ENCODE data around the gene SUMF1.
"Not testable (repeated sequence)": the region's sequence is repeated elsewhere in the genome, so short reads cannot be mapped to it uniquely, and the experiment has no call there.

Gene SUMF1

DNA sequence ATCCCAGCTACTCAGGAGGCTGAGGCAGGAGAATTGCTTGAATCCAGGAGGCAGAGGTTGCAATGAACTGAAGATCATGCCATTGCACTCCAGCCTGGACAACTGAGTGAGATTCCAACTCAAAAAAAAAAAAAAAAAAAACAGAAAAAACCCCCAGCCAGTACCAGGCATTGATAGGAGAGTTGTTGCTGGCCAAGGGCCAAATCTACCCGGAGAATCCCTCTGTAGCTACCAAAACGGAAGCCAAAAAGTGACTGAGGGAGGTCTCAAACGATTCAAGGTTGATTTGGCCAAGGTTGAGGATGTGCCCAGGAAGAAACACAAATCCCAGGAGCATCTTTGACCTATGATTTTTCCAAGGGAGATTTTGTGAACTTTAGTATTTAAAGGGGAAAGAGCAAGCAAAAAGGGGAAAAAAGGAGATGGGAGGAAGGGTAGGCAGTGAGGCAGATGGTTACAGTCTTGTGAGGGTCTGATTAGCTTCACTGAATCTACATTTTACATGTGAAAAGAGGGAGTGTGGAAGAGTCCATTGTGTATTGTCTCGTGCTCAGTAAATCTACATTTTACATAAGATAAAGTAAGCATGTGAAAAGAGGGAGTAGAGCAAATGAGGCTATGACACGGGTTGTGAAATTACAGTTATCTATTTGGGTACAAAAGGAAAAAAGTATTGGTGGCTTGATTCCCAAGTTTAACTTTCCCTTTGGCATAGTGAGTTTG is 131.1 kb downstream of the SUMF1 start:
- Histone ChIP-seq H3K27me3 (no peaks in the 10 kb centered on the region), H3K4me1 (peaks cover 0 to 24% (median 15%) of the 10 kb centered on the region in 4 donors), H3K36me3 (no peaks in the 10 kb centered on the region), H3K9me3 (no peaks in the 10 kb centered on the region), H3K27ac (peak overlapping the region in 1 of 2 donors; percentile 33), H3K4me3 (no peak overlapping the region)
- intact Hi-C loops (cut with DNase I; ENCODE audit: low total_unique reads) = no loop called here
- no peak for DNase-seq
- TF ChIP-seq, protein P1, sequence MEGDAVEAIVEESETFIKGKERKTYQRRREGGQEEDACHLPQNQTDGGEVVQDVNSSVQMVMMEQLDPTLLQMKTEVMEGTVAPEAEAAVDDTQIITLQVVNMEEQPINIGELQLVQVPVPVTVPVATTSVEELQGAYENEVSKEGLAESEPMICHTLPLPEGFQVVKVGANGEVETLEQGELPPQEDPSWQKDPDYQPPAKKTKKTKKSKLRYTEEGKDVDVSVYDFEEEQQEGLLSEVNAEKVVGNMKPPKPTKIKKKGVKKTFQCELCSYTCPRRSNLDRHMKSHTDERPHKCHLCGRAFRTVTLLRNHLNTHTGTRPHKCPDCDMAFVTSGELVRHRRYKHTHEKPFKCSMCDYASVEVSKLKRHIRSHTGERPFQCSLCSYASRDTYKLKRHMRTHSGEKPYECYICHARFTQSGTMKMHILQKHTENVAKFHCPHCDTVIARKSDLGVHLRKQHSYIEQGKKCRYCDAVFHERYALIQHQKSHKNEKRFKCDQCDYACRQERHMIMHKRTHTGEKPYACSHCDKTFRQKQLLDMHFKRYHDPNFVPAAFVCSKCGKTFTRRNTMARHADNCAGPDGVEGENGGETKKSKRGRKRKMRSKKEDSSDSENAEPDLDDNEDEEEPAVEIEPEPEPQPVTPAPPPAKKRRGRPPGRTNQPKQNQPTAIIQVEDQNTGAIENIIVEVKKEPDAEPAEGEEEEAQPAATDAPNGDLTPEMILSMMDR (IDR thresholded peaks at IDR 0.05) = no peak

DNA sequence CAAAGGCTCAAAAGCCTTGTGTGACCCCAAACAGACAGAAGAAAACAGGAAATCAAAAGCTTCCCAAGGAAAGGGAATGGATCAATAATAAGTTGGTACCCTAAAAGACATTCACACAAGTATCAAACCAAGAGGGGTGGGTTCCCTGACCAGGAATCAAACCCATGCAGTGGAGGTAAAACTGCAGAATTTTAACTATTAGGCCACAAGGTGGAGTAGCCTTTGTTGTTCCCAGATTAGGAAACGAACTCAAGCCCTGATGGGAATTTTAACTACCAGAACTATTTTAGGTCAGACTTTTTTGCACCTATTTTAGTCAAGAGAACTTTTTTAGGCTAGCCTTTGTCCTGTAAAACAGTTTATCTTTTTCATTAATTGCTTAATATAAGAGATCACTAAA is 132.5 kb downstream of the SUMF1 start:
- Histone ChIP-seq H3K27ac (no peak overlapping the region), H3K36me3 (no peaks in the 10 kb centered on the region), H3K27me3 (no peaks in the 10 kb centered on the region), H3K4me3 (no peak overlapping the region), H3K9me3 (no peaks in the 10 kb centered on the region), H3K4me1 (peaks cover 0 to 10% (median 3%) of the 10 kb centered on the region in 4 donors)
- TF ChIP-seq, protein P1 (IDR thresholded peaks at IDR 0.05) = no peak
- intact Hi-C loops (cut with DNase I; ENCODE audit: low total_unique reads) = no loop called here
- DNase-seq = no peak

- no peak overlapping the region for H3K4me3 ChIP-seq
- H3K9me3 ChIP-seq = no peaks in the 10 kb centered on the region
- no peaks in the 10 kb centered on the region for H3K27me3 ChIP-seq
- peaks cover 0 to 9% (median 3%) of the 10 kb centered on the region in 4 donors for H3K4me1 ChIP-seq
- intact Hi-C loops (cut with DNase I; ENCODE audit: low total_unique reads) = no loop called here
- no peak overlapping the region for H3K27ac ChIP-seq
- no peaks in the 10 kb centered on the region for H3K36me3 ChIP-seq
- no peak for DNase-seq
- TF ChIP-seq, protein P1 (IDR thresholded peaks at IDR 0.05) = no peak
Observed at GRCh38 chr3:4332991-4333390, 134.1 kb downstream of the SUMF1 start.

GRCh38 chr3:4332574-4332973 is 134.5 kb downstream of the SUMF1 start:
- intact Hi-C loops (cut with DNase I; ENCODE audit: low total_unique reads) = no loop called here
- no peak for DNase-seq
- TF ChIP-seq, protein P1 (IDR thresholded peaks at IDR 0.05) = no peak

DNA sequence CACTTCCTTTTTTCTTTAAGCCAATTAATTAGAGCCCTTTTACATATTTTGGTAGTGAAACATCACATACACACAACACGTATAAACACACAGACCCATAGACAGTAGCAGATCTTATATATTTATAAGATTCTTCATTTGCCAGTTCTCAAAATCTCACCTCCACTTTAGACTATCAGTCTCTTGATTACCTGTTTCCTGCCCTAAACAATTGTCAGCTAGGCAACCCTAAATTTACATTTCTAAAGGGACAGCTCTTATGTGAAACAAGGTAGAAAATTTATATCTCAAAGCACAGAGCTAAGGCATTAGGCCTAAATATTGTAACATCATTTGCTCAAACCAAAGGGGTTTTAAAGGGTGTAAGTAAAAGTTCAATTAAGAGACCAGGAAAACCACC is 135.0 kb downstream of the SUMF1 start:
- Histone ChIP-seq H3K27ac (no peak overlapping the region), H3K36me3 (no peaks in the 10 kb centered on the region), H3K9me3 (no peaks in the 10 kb centered on the region), H3K4me3 (no peak overlapping the region), H3K4me1 (peaks cover 0 to 7% (median under 1%) of the 10 kb centered on the region in 4 donors), H3K27me3 (no peaks in the 10 kb centered on the region)
- intact Hi-C loops (cut with DNase I; ENCODE audit: low total_unique reads) = no loop called here
- TF ChIP-seq, protein P1 (IDR thresholded peaks at IDR 0.05) = no peak
- DNase-seq = no peak

More at GRCh38 chr3:4332574-4332973, 134.5 kb downstream of the SUMF1 start:
- H3K9me3 ChIP-seq = no peaks in the 10 kb centered on the region
- H3K27ac ChIP-seq = no peak overlapping the region
- H3K4me3 ChIP-seq = no peak overlapping the region
- peaks cover 0 to 9% (median 2%) of the 10 kb centered on the region in 4 donors for H3K4me1 ChIP-seq
- H3K27me3 ChIP-seq = no peaks in the 10 kb centered on the region
- no peaks in the 10 kb centered on the region for H3K36me3 ChIP-seq

GRCh38 chr3:4329806-4330205 is 137.3 kb downstream of the SUMF1 start:
- H3K27ac ChIP-seq; DNase-seq; H3K36me3 ChIP-seq; H3K9me3 ChIP-seq; H3K4me3 ChIP-seq; intact Hi-C loops (cut with DNase I; ENCODE audit: low total_unique reads); H3K27me3 ChIP-seq: not testable (repeated sequence)
- H3K4me1 ChIP-seq = peaks cover 0 to 23% (median 12%) of the 10 kb centered on the region in 4 donors
